Measurements from ENCODE around the gene BCL7C.
A peak's percentile ranks its signal among the peaks of the same experiment; 100 is the strongest.

Gene BCL7C

GRCh38 chr16:30853758-30854157, 40.1 kb downstream of the BCL7C start:
- no peak for TF ChIP-seq CTCF (IDR thresholded peaks at IDR 0.05; ENCODE audit: low read depth, low read length)
- H3K4me3 ChIP-seq (ENCODE audit: low read depth, low read length) = no peak overlapping the region

GRCh38 chr16:30850246-30850645, 43.6 kb downstream of the BCL7C start:
- H3K4me3 ChIP-seq (ENCODE audit: low read depth, low read length) = no peak overlapping the region

GRCh38 chr16:30846649-30847402, 47.1 kb downstream of the BCL7C start:
- no peak for TF ChIP-seq CTCF (IDR thresholded peaks at IDR 0.05; ENCODE audit: low read depth, low read length)
- no peak overlapping the region for H3K4me3 ChIP-seq (ENCODE audit: low read depth, low read length)

More at GRCh38 chr16:30850246-30850645, 43.6 kb downstream of the BCL7C start:
- TF ChIP-seq CTCF (IDR thresholded peaks at IDR 0.05; ENCODE audit: low read depth, low read length) = no peak

GRCh38 chr16:30844671-30845449, 49.0 kb downstream of the BCL7C start:
- peak overlapping the region; percentile 29; the same call in 1 of the 2 replicates for H3K4me3 ChIP-seq (ENCODE audit: low read depth, low read length)
- TF ChIP-seq CTCF (IDR thresholded peaks at IDR 0.05; ENCODE audit: low read depth, low read length) = peak; percentile 93

GRCh38 chr16:30844346-30844670, 49.6 kb downstream of the BCL7C start:
- no peak for TF ChIP-seq CTCF (IDR thresholded peaks at IDR 0.05; ENCODE audit: low read depth, low read length)

GRCh38 chr16:30843501-30843900, 50.4 kb downstream of the BCL7C start:
- H3K4me3 ChIP-seq (ENCODE audit: low read depth, low read length) = no peak overlapping the region
- TF ChIP-seq CTCF (IDR thresholded peaks at IDR 0.05; ENCODE audit: low read depth, low read length) = no peak

More at GRCh38 chr16:30844346-30844670, 49.6 kb downstream of the BCL7C start:
- no peak overlapping the region for H3K4me3 ChIP-seq (ENCODE audit: low read depth, low read length)

- no peak overlapping the region for H3K4me3 ChIP-seq (ENCODE audit: low read depth, low read length)
- TF ChIP-seq CTCF (IDR thresholded peaks at IDR 0.05; ENCODE audit: low read depth, low read length) = no peak
These were observed 50.9 kb downstream of the BCL7C start for GRCh38 chr16:30842971-30843370.
